ENCODE results near the gene KCNJ6. TPM values are rescaled to one million over a fixed set of nuclear protein-coding genes. Genes with fewer than 3 reads are reported as not detected.

The KCNJ6 gene
- polyA plus RNA-seq, 1 of the 3 experiments (the other 2 are of a cell fraction): not detected

- TF ChIP-seq RFX5 (IDR thresholded peaks at IDR 0.05; ENCODE audit: low read length): no peak
- no peak for TF ChIP-seq YY1 (IDR thresholded peaks at IDR 0.05; ENCODE audit: low read depth)
- TF ChIP-seq USF1 (IDR thresholded peaks at IDR 0.05; ENCODE audit: borderline replicate concordance, low read depth): no peak
- no peak for TF ChIP-seq POLR2AphosphoS5 (IDR thresholded peaks at IDR 0.05; ENCODE audit: low read depth, low read length)
- no peak for TF ChIP-seq TEAD4 (IDR thresholded peaks at IDR 0.05; ENCODE audit: borderline replicate concordance, insufficient read depth)
- no peak for TF ChIP-seq FOSL2 (IDR thresholded peaks at IDR 0.05; ENCODE audit: borderline replicate concordance, low read depth)
- H3K79me2 ChIP-seq (ENCODE audit: insufficient read depth): no peaks in the 10 kb centered on the region
- no peak overlapping the region for H3K4me3 ChIP-seq (ENCODE audit: low read depth in 2 of 2, low read length in 1 of 2)
- H3K9ac ChIP-seq: no peak overlapping the region
- no peaks in the 10 kb centered on the region for H4K20me1 ChIP-seq (ENCODE audit: insufficient read depth)
- ChIA-PET CTCF (no interaction called here), POLR2A (no interaction called here)
- H3K4me2 ChIP-seq: no peak overlapping the region
- H3K27ac ChIP-seq (ENCODE audit: low read depth in 2 of 2, low read length in 1 of 2): no peak overlapping the region
- no peaks in the 10 kb centered on the region for H3K9me3 ChIP-seq
- no peaks in the 10 kb centered on the region for H3F3A ChIP-seq (replicated peaks; ENCODE audit: insufficient read depth)
- H3K27me3 ChIP-seq (ENCODE audit: insufficient read depth): no peaks in the 10 kb centered on the region; the same call in 1 of the 2 replicates
- WGBS (ENCODE audit: low lambda C conversion rate): 16% methylated on average over 5 of the region's 9 CpGs
- DNase-seq: no peak
- no peaks in the 10 kb centered on the region for H3K4me1 ChIP-seq (ENCODE audit: control insufficient read depth in 1 of 2, insufficient read depth in 2 of 2, low read depth in 1 of 2, low read length in 1 of 2)
- H2AFZ ChIP-seq (ENCODE audit: low read depth): no peak overlapping the region
- no peaks in the 10 kb centered on the region for H3K36me3 ChIP-seq (replicated peaks in 1 of 2; ENCODE audit: control insufficient read depth in 1 of 2, insufficient read depth in 2 of 2, low read length in 1 of 2)
- H3K9me2 ChIP-seq: no peaks in the 10 kb centered on the region
Measured at GRCh38 chr21:37828556-37828955, 87.7 kb downstream of the KCNJ6 start.

- ChIA-PET POLR2A (no interaction called here), CTCF (no interaction called here)
- no peaks in the 10 kb centered on the region for H4K20me1 ChIP-seq (ENCODE audit: insufficient read depth)
- TF ChIP-seq TCF12 (IDR thresholded peaks at IDR 0.05): no peak
- TF ChIP-seq JUND (IDR thresholded peaks at IDR 0.05): no peak
- TF ChIP-seq, protein P1, sequence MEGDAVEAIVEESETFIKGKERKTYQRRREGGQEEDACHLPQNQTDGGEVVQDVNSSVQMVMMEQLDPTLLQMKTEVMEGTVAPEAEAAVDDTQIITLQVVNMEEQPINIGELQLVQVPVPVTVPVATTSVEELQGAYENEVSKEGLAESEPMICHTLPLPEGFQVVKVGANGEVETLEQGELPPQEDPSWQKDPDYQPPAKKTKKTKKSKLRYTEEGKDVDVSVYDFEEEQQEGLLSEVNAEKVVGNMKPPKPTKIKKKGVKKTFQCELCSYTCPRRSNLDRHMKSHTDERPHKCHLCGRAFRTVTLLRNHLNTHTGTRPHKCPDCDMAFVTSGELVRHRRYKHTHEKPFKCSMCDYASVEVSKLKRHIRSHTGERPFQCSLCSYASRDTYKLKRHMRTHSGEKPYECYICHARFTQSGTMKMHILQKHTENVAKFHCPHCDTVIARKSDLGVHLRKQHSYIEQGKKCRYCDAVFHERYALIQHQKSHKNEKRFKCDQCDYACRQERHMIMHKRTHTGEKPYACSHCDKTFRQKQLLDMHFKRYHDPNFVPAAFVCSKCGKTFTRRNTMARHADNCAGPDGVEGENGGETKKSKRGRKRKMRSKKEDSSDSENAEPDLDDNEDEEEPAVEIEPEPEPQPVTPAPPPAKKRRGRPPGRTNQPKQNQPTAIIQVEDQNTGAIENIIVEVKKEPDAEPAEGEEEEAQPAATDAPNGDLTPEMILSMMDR (IDR thresholded peaks at IDR 0.05): no peak
- TF ChIP-seq RAD21 (IDR thresholded peaks at IDR 0.05; ENCODE audit: low read length): no peak
- TF ChIP-seq IRF3 (IDR thresholded peaks at IDR 0.05; ENCODE audit: low read depth, low read length): no peak
- no peak for TF ChIP-seq CHD2 (IDR thresholded peaks at IDR 0.05; ENCODE audit: low read length, partially characterized antibody)
- TF ChIP-seq TAF1 (IDR thresholded peaks at IDR 0.05; ENCODE audit: borderline replicate concordance, low read depth, low read length): no peak
- TF ChIP-seq, protein P2, sequence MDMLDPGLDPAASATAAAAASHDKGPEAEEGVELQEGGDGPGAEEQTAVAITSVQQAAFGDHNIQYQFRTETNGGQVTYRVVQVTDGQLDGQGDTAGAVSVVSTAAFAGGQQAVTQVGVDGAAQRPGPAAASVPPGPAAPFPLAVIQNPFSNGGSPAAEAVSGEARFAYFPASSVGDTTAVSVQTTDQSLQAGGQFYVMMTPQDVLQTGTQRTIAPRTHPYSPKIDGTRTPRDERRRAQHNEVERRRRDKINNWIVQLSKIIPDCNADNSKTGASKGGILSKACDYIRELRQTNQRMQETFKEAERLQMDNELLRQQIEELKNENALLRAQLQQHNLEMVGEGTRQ (IDR thresholded peaks at IDR 0.05; ENCODE audit: borderline replicate concordance, low read depth, low read length): no peak
- TF ChIP-seq, protein P3, sequence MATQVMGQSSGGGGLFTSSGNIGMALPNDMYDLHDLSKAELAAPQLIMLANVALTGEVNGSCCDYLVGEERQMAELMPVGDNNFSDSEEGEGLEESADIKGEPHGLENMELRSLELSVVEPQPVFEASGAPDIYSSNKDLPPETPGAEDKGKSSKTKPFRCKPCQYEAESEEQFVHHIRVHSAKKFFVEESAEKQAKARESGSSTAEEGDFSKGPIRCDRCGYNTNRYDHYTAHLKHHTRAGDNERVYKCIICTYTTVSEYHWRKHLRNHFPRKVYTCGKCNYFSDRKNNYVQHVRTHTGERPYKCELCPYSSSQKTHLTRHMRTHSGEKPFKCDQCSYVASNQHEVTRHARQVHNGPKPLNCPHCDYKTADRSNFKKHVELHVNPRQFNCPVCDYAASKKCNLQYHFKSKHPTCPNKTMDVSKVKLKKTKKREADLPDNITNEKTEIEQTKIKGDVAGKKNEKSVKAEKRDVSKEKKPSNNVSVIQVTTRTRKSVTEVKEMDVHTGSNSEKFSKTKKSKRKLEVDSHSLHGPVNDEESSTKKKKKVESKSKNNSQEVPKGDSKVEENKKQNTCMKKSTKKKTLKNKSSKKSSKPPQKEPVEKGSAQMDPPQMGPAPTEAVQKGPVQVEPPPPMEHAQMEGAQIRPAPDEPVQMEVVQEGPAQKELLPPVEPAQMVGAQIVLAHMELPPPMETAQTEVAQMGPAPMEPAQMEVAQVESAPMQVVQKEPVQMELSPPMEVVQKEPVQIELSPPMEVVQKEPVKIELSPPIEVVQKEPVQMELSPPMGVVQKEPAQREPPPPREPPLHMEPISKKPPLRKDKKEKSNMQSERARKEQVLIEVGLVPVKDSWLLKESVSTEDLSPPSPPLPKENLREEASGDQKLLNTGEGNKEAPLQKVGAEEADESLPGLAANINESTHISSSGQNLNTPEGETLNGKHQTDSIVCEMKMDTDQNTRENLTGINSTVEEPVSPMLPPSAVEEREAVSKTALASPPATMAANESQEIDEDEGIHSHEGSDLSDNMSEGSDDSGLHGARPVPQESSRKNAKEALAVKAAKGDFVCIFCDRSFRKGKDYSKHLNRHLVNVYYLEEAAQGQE (IDR thresholded peaks at IDR 0.05; ENCODE audit: low read depth, low read length): no peak
- TF ChIP-seq MEF2A (IDR thresholded peaks at IDR 0.05; ENCODE audit: borderline replicate concordance, low read depth): no peak
- no peak for TF ChIP-seq MXI1 (IDR thresholded peaks at IDR 0.05; ENCODE audit: low read depth, low read length)
- no peak for TF ChIP-seq POLR2AphosphoS5 (IDR thresholded peaks at IDR 0.05; ENCODE audit: low read depth, low read length)
- no peak for TF ChIP-seq RFX5 (IDR thresholded peaks at IDR 0.05; ENCODE audit: low read length)
- no peak for TF ChIP-seq NRF1 (IDR thresholded peaks at IDR 0.05; ENCODE audit: low read depth, low read length)
- TF ChIP-seq TEAD4 (IDR thresholded peaks at IDR 0.05; ENCODE audit: borderline replicate concordance, insufficient read depth): no peak
- TF ChIP-seq, protein P4, sequence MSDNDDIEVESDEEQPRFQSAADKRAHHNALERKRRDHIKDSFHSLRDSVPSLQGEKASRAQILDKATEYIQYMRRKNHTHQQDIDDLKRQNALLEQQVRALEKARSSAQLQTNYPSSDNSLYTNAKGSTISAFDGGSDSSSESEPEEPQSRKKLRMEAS (IDR thresholded peaks at IDR 0.05; ENCODE audit: low read depth): no peak
- H3K36me3 ChIP-seq (replicated peaks in 1 of 2; ENCODE audit: control insufficient read depth in 1 of 2, insufficient read depth in 2 of 2, low read length in 1 of 2): no peaks in the 10 kb centered on the region
- H3K4me1 ChIP-seq (ENCODE audit: control insufficient read depth in 1 of 2, insufficient read depth in 2 of 2, low read depth in 1 of 2, low read length in 1 of 2): no peaks in the 10 kb centered on the region
- H3K4me3 ChIP-seq (ENCODE audit: low read depth in 2 of 2, low read length in 1 of 2): no peak overlapping the region
- H3K9me3 ChIP-seq: no peaks in the 10 kb centered on the region
- WGBS (ENCODE audit: low lambda C conversion rate): 15% methylated on average over 6 of the region's 6 CpGs
- no peaks in the 10 kb centered on the region for H3F3A ChIP-seq (replicated peaks; ENCODE audit: insufficient read depth)
- H3K4me2 ChIP-seq: no peak overlapping the region
- no peaks in the 10 kb centered on the region; the same call in 1 of the 2 replicates for H3K27me3 ChIP-seq (ENCODE audit: insufficient read depth)
- no peaks in the 10 kb centered on the region for H3K9me2 ChIP-seq
- no peak overlapping the region for H3K9ac ChIP-seq
- H2AFZ ChIP-seq (ENCODE audit: low read depth): no peak overlapping the region
- H3K79me2 ChIP-seq (ENCODE audit: insufficient read depth): no peaks in the 10 kb centered on the region
- DNase-seq: no peak
- no peak overlapping the region for H3K27ac ChIP-seq (ENCODE audit: low read depth in 2 of 2, low read length in 1 of 2)
Measured at GRCh38 chr21:37827913-37828312, 88.3 kb downstream of the KCNJ6 start.
